SH-SY5Y (cell line): ENCODE results near the gene KRT10.

Experiments used
- GATA2 ChIP-seq: IDR thresholded peaks from 2 replicates; pipeline ENCODE4 v1.6.1; 2011; ENCODE audit warnings: mild to moderate bottlenecking, low read depth, low read length
- GATA3 ChIP-seq: IDR thresholded peaks from 2 replicates; pipeline ENCODE4 v1.6.1; 2011; ENCODE audit warnings: low read depth, mild to moderate bottlenecking, low read length, moderate library complexity

- TF ChIP-seq GATA2 (no peak), GATA3 (no peak)
Observed at GRCh38 chr17:40777459-40777858, 45.0 kb downstream of the KRT10 start.
